KG1 (cell line): ENCODE data around the gene DAPP1.

ENCODE experiments used
- DNase-seq: peaks from one replicate; lab custom pipeline; 2025; lab: John Stamatoyannopoulos, UW

Gene DAPP1

GRCh38 chr4:99915449-99915848, 98.8 kb downstream of the DAPP1 start:
- DNase-seq: no peak

- DNase-seq: no peak
Measured at GRCh38 chr4:99917575-99917974, 100.9 kb downstream of the DAPP1 start.

- no peak for DNase-seq
Measured at GRCh38 chr4:99918656-99919055, 102.0 kb downstream of the DAPP1 start.
